GM12864 (cell line): ENCODE results near the gene PHF13.

Source experiments
- DNase-seq: peaks from one replicate; pipeline ENCODE4 v3.0.0-alpha.2; 2011; ENCODE audit warnings: low read depth
- H3K4me3 ChIP-seq: 2 replicates; pipeline ENCODE4 v1.5.1; 2011; ENCODE audit warnings: mild to moderate bottlenecking, low read depth, low read length, control low read depth
- TF ChIP-seq, protein P1 (sequence below): IDR thresholded peaks from 2 replicates; pipeline ENCODE4 v1.5.1; 2011; ENCODE audit warnings: low read depth, mild to moderate bottlenecking, moderate library complexity, low read length, control low read depth, inconsistent platforms; ENCODE audit errors: missing control alignments

The PHF13 gene

DNA sequence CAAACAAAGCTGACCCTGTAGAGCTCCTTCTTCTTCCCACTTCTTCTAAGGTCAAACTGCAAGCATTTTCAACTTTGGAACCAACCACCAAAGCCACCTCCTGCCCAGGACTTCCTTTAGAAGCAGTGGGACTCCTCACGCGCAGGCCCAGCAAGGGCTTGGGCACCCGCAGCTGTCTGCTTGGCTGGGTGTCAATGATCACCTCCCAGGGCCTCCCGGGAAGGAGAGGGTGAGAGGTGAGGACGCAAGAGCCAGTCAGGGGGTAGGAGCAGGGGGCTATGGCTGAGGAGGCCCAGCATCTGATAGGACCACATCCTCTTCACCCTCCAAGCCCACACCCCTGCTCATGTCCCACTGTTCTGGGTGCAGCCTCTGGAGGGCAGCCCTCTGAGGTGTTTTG, 21.1 kb upstream of the PHF13 start:
- TF ChIP-seq, protein P1, sequence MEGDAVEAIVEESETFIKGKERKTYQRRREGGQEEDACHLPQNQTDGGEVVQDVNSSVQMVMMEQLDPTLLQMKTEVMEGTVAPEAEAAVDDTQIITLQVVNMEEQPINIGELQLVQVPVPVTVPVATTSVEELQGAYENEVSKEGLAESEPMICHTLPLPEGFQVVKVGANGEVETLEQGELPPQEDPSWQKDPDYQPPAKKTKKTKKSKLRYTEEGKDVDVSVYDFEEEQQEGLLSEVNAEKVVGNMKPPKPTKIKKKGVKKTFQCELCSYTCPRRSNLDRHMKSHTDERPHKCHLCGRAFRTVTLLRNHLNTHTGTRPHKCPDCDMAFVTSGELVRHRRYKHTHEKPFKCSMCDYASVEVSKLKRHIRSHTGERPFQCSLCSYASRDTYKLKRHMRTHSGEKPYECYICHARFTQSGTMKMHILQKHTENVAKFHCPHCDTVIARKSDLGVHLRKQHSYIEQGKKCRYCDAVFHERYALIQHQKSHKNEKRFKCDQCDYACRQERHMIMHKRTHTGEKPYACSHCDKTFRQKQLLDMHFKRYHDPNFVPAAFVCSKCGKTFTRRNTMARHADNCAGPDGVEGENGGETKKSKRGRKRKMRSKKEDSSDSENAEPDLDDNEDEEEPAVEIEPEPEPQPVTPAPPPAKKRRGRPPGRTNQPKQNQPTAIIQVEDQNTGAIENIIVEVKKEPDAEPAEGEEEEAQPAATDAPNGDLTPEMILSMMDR: no peak
- no peak for DNase-seq
- H3K4me3 ChIP-seq: no peak overlapping the region

DNA sequence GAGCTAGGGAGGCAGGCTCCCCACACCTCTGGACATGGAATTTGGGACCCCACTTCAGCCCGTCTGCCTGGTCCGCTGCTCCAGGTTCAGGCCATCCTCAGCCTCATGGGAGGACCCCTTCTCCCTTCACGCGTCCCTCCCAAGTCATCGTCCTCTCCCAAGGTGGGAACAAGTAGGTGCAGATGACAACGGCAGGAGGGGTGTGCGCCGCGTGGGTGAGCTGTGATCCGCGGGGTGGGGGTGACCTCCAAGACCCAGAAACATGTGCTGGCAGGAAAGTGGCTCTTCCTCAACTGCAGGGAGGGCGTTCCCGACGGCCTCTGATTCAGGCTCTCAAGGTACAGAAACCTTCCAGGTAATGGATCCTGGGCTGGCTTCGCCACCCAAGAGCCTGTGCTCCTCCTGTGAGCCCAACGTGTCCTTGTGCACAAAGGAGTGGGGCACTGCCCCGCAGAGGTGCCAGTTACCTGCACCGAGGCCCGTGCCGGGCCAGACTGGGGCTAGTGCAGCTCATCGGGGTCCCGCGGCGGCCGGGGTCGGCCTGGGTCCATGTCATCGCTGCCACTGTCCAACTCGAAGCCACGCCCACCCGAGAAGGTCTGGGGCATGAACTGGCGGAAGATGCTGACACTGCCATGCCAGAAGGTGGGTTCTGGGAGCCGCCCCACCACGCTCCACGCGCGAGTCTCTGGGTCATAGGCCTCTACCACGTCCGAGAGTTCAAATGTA, 20.5 kb upstream of the PHF13 start:
- no peak for DNase-seq
- TF ChIP-seq, protein P1: no peak
- no peak overlapping the region for H3K4me3 ChIP-seq

DNA sequence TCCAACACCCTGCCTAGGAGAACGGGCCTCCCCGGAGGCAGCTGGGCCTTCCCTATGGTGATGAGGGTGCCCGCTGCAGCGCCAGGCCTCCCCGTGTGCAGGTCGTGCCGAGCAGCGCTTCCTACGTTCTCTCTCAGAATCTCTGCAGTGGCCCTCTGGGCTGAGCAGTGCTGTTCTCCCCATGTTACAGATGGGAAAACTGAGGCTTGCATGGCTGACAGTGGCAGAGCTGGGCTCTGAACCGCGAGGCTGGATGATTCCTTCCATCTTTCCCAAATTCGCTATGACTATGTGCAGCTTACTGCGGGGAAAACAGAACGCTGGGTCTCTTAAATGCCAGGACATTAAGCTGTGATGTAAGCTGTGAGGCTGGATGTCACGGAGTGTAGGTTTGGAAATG, 19.7 kb upstream of the PHF13 start:
- H3K4me3 ChIP-seq: no peak overlapping the region
- DNase-seq: no peak
- TF ChIP-seq, protein P1: no peak

DNA sequence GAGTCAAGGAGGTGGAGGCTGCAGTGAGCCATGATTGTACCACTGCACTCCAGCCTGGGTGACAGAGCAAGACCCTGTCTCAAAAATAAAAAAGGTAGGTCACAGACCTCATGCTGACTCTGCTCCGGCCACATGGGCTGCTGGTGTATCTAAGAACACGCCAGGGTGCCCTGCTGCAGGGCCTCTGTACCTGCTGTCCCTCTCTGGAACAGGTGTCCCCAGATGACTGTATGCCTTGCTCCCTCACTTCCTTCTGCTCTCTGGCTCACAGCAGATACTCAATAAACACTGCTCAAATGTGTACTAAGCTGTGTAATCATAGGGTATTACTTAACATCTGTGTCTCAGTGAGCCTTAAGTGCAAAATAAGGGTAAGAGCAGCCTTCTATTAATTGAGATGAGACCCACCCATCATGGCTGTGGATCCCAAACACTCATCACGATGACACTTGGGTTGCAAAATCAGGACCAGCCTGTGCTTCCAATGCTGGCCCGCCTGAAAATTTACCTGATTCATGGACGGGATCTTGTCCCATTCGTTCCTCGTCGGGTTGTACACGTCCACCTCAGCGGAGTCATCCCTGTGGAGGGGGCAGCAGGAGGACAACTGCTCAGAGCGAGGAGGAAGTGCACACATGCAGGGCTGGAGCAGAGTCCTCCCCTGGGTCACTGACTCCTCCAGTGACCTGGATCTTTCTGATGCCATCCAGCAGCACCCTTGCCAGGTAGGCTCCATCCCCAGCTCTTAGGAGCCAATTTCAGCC, 18.4 kb upstream of the PHF13 start:
- H3K4me3 ChIP-seq: no peak overlapping the region
- no peak for DNase-seq
- TF ChIP-seq, protein P1: no peak

DNA sequence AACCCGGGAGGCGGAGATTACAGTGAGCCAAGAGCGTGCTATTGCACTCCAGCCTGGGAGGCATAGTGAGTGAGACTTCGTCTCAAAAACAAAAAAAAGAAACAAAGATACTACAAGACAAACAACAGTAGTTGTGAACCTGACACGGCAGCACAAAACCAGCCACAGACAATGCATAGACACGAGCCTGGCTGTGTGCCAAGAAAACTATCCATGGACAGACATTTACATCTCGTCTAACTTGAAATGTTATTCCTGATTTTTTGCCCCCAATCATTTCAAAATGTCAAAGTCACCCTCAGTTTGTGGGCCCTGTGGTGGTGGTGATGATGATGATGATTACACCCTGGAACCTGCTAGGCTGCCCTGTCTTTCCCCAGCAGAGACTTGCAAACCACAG, 17.2 kb upstream of the PHF13 start:
- H3K4me3 ChIP-seq: no peak overlapping the region
- no peak for DNase-seq
- TF ChIP-seq, protein P1: no peak

DNA sequence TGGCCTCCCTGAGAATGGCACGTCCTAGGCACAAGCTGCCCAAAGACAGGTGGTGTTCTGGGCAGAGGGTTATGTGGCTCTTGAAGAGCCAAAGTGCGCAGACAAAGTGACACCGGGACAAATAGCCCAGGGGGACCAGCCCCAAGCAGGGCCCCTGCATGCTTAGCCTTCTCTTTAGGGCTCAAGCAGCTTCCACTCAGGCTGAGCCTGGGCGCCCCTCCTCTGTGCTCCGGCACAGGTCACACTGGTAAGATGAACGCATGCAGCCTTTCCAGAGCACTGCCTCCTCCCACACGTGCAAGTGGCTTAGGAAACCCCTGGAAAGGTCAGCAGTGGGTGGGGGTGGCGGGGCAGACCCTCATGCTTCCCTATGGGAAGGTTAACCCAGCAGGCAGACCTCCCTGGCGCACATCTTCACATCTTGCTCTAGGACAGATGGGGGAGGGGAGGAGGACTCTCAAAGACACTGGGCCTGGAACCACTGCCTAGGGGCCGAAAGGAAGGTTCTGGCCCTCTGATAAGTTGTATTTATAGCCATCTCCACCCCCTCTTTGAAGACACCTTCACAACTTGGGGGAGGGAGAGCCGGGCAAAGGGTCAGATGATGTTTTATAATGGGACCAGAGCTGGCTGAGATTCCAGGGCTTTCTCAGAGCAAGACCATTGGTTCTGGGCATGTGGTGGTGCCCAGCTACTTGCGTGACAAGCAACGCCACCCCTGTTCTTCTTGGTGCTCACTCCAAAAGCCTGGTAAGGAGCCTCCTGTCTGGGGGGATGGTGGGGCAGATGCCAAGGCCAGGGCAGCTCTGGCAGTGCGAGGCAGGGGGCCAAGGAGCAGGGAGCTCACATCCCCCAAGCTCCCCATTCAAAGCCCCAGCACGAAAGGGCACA, 16.4 kb upstream of the PHF13 start:
- H3K4me3 ChIP-seq: no peak overlapping the region
- no peak for DNase-seq
- TF ChIP-seq, protein P1: no peak
